GM18508 (cell line): ENCODE measurements around the gene AVPR1A.
"Not testable (repeated sequence)": the region's sequence is repeated elsewhere in the genome, so short reads cannot be mapped to it uniquely, and the experiment has no call there.

ENCODE experiments used
- ATAC-seq: cut with Tn5 transposase; IDR thresholded peaks from one replicate; pipeline ENCODE4 v1.9.1; 2021; ENCODE audit warnings: moderate number of reproducible peaks; ENCODE audit not compliant: insufficient read depth, unreplicated experiment

Gene AVPR1A

DNA sequence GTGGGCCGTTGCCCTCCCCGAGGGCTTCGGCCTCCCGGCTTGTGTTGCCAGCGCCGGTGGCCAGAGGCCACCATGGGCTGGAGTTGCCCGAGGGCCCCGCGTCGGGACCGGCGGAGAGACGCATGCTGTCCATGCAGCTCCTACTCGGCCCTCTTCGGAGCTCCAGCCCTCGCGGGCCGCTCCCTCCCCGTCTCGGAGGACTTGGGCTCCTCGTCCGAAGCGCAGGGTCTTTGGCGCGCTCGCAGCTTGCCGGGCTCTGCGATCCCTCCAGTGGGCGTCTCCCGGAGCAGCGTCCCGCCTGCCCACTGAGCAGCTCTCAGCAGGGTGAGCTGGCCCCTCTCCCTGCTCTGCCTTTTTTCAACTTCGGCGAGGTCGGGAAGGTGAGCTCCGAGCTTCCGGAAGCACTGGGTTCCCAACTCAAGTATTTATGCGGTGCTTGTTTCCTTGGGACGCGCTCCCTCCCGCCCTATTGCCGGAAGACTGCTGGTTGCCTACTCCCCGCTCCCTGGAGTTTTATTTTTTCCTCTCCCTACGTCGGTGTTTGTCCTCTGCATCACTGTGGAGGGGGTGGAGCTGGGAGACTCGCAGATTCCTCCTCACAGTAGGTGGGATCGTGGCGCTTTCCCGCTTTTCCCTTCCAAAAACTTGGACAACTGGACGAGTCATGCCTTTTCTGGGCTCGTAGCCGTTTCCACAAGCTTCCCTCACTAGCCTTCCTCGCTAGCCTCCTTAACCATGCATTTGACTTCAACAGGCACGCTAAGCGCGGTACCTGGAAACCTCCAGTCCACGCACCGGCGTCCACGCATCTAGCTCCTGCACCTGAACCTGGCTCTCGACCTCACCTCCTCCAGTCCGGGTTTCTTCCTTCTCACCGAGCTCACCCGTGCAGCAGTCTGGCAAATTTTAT, at the start of gene AVPR1A:
AVPR1A (minus strand) TSS at position 489 of the 910 bp plus-strand sequence; CDS start at position 124, 365 bp downstream.
- no peak for ATAC-seq

GRCh38 chr12:63196168-63196567, 45.2 kb upstream of the AVPR1A start:
- no peak for ATAC-seq

- no peak for ATAC-seq
Measured at GRCh38 chr12:63179224-63179623, 28.2 kb upstream of the AVPR1A start.

- ATAC-seq: no peak
Measured at GRCh38 chr12:63170321-63170720, 19.3 kb upstream of the AVPR1A start.

GRCh38 chr12:63167741-63168140, 16.7 kb upstream of the AVPR1A start:
- ATAC-seq: not testable (repeated sequence)

DNA sequence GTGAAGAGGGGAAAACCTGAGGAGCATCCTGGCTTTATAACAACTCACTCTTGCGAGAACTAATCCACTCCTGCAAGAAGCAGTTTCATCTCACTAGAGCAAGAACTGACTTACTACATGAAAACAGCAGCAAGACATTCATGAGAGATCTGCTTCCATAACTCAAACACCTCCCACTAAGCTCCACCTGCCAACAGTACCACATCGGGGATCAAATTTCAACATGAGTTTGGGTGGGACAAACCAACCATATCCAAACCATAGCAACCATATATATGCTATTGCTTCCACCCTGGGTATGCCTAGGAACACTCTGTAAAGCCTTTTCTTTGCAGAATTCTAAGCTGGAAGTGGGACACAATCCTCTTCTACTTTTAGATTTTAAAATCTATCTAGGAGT, 13.9 kb upstream of the AVPR1A start:
- no peak for ATAC-seq

- ATAC-seq: no peak
Measured at GRCh38 chr12:63163541-63163940, 12.5 kb upstream of the AVPR1A start.

DNA sequence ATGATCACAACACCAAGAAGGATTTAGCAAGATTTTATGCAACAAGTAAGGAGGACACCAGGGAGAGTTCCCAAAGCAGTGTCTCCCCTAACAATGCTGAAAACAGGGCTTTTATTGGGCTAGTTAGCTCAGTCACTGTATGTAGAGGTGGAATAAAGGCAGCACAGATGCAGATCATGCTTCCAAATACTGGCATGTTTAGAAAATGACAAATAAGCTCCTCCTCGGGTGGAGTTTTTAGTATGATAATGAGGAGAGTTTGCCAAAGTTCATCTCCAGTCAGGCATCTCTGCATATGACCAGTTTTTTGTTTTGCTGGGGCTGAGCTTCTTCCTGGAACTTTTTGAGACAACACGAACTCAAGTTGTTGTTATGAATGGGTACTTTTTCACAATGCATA, 4.4 kb upstream of the AVPR1A start:
- no peak for ATAC-seq

DNA sequence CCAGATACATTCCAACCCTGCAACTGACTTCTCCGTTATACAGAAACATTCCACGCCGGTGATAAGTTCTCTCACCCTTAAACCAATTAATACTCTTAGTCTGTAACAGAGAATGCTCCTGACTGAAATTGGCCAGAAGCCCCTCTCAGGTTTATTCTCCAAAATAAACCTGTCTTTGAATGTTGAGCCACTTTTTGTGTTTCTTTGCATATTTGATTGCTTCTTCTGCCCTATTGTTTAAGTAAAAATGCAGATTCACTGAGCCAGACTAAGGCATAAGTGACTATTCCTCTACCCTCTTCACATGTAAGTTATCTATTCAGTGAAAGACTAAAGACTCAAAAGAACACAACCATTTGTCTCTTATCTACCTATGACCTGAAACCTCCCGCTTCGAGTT, 3.6 kb upstream of the AVPR1A start:
- ATAC-seq: no peak

DNA sequence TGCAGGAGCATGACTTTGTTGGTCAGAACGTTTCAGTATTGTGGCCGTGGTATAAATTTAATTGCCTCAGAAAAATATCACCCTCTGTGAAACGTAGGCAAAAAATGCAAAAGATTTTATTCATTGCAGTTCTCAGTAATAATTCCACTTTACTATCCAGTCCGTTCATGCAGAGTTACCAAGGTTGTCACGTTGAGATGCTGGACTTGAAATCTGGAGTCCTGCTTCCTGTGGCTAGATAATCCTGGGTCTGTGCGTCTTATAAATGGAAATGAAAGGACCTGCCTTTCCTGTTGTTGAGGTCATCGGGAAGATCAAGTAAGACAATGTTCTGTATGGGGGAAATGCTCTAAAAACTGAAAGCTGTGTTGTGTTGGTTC, 1.3 kb upstream of the AVPR1A start:
- ATAC-seq: no peak

- peak; percentile 62 for ATAC-seq
Measured at GRCh38 chr12:63151623-63152320, 771 bp upstream of the AVPR1A start.

DNA sequence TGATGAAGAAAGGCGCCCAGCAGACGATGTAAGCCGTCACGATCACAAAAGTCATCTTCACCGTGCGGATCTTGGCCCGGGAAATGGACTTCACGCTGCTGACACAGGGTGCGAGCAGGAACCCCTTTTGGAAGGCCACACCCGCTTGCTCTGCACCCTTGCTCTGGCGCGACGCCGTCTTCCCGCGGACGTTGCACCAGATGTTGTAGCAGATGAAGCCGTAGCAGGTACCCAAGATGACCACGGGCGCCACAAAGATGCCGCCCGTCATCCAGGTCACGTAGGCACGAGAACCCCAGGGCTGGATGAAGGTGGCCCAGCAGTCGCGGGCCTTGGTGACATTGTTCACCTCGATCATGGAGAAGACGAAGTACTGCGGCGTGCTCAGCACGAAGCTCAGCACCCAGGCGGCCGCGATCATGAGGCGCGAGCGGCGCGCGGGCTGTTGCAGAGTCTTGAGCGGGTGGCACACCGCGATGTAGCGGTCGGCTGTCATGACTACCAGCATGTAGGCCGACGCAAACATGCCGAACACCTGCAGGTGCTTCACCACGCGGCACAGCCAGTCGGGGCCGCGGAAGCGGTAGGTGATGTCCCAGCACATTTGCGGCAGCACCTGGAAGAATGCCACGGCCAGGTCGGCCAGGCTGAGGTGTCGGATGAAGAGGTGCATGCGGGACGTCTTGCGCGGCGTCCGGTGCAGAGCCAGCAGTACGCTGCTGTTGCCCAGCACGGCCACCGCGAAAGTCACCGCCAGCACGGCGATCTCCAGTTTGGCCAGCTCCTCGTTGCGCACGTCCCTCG, 890 bp downstream of the AVPR1A start:
- ATAC-seq: no peak

DNA sequence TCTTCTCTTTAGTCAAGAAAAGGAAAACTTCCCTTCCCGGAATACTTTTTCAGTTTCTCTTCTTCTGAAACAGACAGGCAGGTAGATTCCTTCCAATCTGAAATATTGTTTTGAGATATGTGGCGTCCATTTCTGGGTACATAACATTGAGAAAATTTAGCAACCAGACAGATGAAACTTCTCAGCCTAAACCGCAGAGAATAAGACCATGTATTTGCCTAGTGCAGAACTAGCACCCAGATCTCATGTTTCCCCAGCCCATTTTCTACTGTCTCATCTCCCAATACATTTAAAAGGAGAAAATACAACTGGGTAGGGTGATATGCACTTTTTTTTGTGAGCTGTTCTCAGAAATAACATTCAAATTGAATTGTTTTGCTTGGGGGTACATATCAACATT, 6.4 kb downstream of the AVPR1A start:
- ATAC-seq: no peak

- no peak for ATAC-seq
Measured at GRCh38 chr12:63138488-63138887, 12.5 kb downstream of the AVPR1A start.

- ATAC-seq: no peak
Measured at GRCh38 chr12:63133981-63134380, 17.0 kb downstream of the AVPR1A start.

DNA sequence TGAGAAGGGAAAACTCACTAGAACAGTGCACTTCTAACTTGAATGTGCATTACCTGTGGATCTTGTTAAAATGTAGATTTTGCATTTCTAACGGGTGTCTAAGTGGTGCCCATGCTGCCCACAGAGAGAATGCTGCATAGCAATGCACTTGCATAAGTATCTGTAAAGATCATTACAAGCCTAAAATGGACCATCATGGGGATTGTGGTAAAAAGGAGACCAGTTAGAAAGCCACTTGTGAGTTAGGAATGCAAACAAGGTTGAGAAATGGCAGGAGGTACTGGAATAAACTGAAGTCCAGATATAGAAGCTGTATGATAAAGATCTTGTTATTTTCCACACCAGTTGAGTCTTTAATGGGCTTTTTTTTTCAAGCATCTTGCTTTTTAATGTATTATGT, 18.8 kb downstream of the AVPR1A start:
- ATAC-seq: no peak

GRCh38 chr12:63129927-63130326, 21.1 kb downstream of the AVPR1A start:
- ATAC-seq: no peak

DNA sequence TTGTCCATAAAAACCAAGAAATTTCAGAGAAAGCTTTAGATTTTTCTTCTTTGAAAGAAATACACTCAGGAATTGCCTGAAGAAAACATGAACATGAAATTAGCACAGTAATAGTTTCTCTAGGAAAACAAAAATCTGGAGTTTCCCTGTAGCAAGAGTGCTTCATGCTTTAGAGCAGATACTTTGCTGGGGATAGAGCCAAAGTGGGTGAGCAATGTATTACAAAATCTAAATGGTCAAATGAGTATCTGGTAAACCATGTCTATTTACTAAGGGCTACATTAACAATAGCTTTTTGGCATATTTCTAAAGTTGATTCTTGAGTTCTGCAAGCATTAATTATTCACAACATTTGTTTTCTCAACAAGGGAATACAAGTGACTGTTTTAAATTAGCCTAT, 26.2 kb downstream of the AVPR1A start:
- no peak for ATAC-seq

DNA sequence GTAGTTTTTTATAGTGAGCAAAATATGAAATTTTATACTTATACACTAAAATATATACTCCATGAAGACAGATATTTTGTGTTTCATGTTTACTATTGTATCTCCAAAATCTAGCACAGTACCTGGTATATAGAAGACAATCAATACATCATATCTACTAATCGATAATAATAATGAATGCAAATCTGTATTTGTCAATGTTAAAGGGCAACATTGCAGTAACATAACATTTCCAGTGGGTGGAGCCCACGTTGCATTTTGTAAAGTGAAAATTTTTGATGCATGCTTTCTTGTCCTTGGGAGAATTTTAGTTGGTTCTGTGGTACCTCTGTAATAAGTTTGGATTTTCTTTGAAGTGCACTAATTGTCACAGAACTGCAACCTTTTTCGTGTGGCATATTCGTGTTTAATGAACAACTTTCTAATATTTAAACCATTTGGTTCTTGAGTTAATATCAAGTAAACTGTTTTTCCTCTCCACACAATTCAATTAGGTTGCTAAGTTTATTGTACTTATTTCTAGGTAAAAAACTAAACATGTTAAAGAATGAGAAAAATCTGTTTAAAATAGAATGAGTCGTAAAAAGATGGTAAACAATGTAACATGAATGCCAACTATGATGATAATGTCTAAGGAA, 47.4 kb downstream of the AVPR1A start:
- ATAC-seq: no peak

- no peak for ATAC-seq
Measured at GRCh38 chr12:63101920-63102319, 49.1 kb downstream of the AVPR1A start.
